Stimulated activated CD4-positive, alpha-beta T cell treated with anti-CD3 and anti-CD28 coated beads, Interleukin-2, amount 100 ng/mL, for 24 hours (primary cell): ENCODE measurements around the gene PCP4.

Experiments used
- DNase-seq, 2 donors: peaks; one replicate each; pipeline ENCODE4 v3.0.0-alpha.2; 2020

Gene PCP4

DNA sequence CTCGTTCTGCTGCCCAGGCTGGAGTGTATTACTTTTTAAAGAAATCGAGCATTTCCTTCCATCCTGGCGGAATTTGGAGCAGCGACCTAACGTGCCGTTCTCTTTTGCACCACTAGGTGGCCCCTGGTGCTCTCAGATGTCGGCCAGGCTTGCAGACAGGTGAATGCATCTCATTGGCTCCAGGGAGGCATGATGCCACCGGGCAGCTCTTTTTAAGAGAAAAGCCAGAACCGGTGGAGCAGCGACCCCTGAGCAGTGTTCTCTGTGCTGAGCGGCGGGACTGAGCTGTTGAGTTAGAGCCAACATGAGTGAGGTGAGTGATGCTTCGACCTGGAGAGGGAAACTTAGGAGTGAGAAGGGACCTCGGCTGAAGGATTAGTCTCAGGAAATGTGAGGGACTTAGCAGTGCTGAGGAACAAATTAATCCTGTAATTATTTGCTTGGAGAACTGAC is at the start of gene PCP4:
Gene PCP4, plus strand, starts transcription at position 241 of the 453 bp plus-strand sequence. Its CDS starts 64 bp downstream, at position 305.
- DNase-seq = peak; percentile 35 to 60

- DNase-seq = no peak
These were observed 48.7 kb upstream of the PCP4 start for GRCh38 chr21:39818557-39818956.

DNA sequence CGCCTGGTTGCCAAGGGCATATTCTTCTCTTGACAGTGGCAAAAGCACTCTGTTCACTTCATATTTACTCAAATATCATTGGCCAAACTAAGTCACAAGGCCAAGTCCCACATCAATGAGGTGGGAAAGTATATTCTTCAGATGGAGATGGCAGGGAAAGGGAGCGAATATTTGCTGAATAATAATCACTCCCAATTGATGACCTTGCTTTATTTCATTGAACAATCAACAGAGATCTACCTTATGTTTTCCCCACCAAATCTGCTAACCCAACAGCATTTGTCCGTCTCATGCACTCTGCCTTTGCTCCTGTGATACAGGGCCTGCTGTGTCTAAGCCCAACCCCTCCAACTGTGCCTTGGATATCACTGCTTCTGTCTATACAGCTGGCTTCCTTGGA is 45.2 kb upstream of the PCP4 start:
- no peak for DNase-seq

DNA sequence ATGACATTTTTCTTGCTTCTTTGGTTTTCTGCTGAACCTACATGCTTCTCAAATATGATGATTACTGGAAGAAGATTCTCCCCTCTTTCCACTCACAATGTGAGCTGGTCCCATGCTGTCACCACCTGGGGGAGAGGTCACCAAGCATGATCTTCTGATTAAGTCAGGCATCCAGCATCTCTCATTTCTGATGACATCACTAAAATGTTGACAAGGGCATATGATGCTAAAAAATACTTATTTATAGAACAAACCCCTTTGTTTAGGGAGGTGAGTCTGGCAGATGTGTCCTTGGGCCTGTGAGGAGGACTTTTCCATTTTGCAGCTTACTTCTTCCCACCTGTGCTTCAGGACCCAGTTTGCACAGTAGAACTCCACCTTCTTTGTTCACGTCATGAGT is 42.0 kb upstream of the PCP4 start:
- DNase-seq = no peak

GRCh38 chr21:39834543-39834942 is 32.7 kb upstream of the PCP4 start:
- no peak for DNase-seq

- no peak for DNase-seq
These were observed 29.3 kb upstream of the PCP4 start for GRCh38 chr21:39837861-39838359.

DNA sequence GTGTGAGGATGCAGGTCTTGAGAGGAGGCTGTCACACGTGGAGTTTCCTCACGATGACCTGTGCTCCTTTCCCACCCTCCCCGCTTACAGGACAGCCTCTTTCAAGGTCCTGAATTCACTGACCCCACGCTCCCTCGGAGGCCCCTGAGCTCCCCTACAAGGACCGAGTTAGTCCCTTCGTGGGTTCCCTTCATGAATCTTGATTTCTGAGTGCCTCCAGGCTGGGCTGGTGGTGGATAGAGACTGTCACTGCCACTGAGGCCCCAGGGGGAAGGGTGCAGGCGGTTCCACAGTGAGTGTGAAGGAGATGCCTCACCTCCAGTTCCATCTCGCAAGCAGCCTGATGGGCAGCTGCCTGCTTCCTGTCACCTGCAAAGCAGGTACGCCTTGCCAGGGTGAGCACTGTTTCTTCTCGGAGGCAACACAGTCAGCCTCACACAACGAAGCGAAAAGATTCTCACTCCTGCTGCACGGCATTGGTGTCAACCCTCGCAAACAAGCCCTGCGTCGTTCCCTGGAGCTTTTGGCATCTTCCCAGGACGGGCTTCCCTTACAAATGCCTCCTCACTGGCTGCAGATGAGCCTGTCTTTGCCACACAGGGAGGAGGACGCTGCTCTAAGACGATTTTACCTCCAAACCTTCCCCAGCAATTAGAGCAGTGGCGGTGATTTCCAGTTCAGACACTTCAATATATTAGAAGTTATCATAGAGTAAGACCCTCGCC is 26.7 kb upstream of the PCP4 start:
- DNase-seq = no peak

GRCh38 chr21:39842741-39843459 is 24.3 kb upstream of the PCP4 start:
- DNase-seq = no peak

GRCh38 chr21:39843483-39843882 is 23.8 kb upstream of the PCP4 start:
- no peak for DNase-seq

- DNase-seq = no peak
These were observed 23.3 kb upstream of the PCP4 start for GRCh38 chr21:39843916-39844315.

GRCh38 chr21:39845571-39846130 is 21.6 kb upstream of the PCP4 start:
- DNase-seq = no peak

GRCh38 chr21:39847877-39848276 is 19.4 kb upstream of the PCP4 start:
- no peak for DNase-seq

- no peak for DNase-seq
These were observed 18.1 kb upstream of the PCP4 start for GRCh38 chr21:39849014-39849655.

DNA sequence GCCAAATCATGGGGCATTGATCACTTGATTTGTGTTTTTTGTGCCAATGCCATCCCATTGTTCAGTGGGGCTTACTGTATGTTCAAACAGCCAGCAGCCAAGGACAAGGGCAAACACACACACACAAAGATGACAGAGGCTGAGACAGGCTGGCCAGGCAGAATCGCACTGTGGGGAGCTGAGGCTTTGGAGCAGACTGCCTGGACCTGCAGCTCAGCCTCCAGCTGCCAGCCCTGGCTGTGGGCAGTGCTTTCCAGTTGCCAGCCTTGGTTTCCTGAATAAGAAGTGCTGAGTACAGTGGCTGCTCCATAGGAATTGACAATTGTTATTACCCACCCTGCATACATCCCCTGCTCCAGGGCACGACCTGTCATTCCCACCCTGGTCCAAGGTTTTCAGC is 16.9 kb upstream of the PCP4 start:
- no peak for DNase-seq

DNA sequence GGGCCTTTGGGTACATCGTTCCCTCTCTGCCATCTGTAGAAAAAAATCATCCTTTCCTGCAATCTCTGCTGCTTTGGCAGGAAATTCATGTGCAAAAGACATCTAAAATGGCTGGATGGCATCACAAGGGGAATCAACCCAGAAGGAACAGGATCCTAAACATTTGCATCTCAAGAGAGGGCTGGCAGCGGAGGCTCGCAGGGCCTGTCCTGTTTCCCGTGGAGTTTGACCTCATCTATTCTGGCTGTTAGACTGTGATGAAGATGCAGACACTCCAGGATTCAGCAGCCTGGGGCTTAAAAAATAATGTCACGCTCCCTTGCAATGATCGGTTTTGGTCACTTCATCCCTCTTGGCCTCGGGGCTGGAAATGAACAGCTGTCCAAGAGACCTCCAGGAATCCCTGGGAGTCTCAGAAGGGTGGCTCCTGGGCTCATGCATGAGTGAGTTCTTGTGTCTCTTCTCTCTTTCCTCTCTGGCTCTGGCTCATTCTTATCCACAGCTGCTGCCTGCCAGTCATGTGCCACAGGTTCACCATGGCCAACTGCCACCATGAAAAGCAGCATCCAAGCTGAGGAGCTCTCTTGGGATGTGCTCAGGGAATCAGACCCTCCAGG is 16.1 kb upstream of the PCP4 start:
- DNase-seq = no peak

DNA sequence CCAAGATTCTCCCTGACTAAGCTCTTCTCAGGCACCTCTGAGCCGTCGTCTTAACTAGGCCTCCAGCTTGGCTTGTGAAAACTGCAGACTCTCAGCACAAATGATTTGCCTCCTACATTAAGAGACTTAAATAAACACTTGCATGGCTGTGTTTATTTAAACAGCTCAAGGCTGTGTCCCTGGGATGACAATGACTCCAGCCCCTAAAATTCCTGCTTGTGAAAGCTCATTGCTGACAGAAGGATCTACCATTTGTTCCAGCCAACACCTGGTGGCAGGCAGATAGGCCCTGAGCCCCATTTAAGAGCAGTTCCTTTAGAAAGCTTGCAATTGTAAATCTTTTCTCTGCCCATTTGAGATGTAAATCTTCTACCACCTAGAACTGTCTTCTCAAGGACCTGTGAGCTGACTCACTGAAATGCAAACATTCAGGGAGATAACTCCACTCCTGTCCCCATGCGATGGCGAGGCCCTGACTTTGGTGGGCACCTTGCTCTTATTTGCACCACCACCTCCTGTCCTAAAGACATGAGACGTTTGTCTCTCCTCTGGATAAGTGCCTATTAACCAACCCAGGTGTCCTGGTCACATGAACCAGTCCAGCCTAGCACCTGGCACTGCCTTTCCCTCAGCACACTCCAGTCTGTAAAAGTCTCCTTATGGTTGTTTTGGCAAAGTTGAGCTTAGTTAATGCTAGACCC is 15.1 kb upstream of the PCP4 start:
- DNase-seq = no peak

GRCh38 chr21:39852726-39853500 is 14.3 kb upstream of the PCP4 start:
- DNase-seq = no peak

DNA sequence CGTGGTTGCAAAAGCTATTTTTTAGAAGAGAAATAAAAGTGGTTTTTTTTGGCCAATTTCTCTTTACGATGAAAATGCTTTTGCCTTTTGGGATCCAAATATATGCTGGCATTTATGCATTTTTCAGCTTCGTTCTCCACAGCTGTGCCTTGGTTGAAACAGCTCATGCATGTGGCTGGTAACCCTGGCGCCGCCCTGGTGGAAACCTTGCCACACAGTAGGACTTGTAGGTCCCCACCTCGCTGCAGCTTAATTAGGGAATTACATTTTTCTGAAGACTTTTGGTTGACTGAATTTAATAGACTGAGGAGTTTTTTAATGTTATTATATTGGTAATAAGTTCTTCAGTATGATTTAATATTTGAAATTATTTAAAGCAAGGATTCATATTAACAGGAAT is 12.7 kb upstream of the PCP4 start:
- no peak for DNase-seq

- DNase-seq = no peak
These were observed 11.6 kb upstream of the PCP4 start for GRCh38 chr21:39855595-39855994.

DNA sequence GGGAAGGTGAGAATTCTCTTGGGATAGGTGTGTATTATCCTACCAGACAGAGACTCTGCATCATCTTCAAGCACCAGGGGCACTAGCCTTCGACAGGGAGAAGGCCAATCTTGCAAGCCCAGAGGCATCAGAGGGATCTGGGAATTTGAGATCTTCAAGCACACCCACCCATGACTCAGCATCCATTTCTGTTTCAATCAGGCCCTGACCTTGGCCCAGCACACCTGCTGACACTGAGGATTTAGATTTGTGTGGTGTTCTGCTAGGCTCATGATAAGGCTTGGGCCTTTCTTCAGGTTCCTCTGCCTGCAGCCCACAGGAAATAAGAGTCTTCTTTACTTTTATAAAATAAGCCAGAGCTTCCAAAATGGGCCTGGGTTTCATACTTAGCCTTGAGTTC is 6.6 kb upstream of the PCP4 start:
- no peak for DNase-seq

- DNase-seq = no peak
These were observed 4.1 kb upstream of the PCP4 start for GRCh38 chr21:39863111-39863510.

- DNase-seq = no peak
These were observed 1.1 kb upstream of the PCP4 start for GRCh38 chr21:39866093-39866492.
